Keratinocyte (primary cell): ENCODE results near the gene VTI1A.
"Not testable (repeated sequence)": the region's sequence is repeated elsewhere in the genome, so short reads cannot be mapped to it uniquely, and the experiment has no call there.

Experiments used
- CTCF ChIP-seq, 3 experiments: IDR thresholded peaks in 1 of 3; conservative IDR thresholded peaks in 1 of 3; optimal IDR thresholded peaks in 1 of 3; 2 replicates in 2 of 3; 3 replicates in 1 of 3; pipeline versions ENCODE3 to v1.5.1; 2011; ENCODE audit warnings: low read length in 3 of 3, mild to moderate bottlenecking in 3 of 3, moderate library complexity in 2 of 3, control low read depth in 1 of 3, inconsistent platforms in 1 of 3; ENCODE audit not compliant: insufficient read depth in 2 of 3; ENCODE audit errors: extremely low read depth in 1 of 3
- EZH2 ChIP-seq: IDR thresholded peaks from one replicate; pipeline ENCODE4 v1.6.1; 2012; ENCODE audit warnings: inconsistent platforms, mild to moderate bottlenecking, low read length, moderate library complexity

GRCh38 chr10:112542823-112543222, 95.8 kb downstream of the VTI1A start:
- TF ChIP-seq CTCF (optimal IDR thresholded peaks at IDR 0.05 in 1 of 3, IDR thresholded peaks at IDR 0.05 in 1 of 3, conservative IDR thresholded peaks at IDR 0.05 in 1 of 3; ENCODE audit: extremely low read depth in 1 of 3, insufficient read depth in 2 of 3, low read length in 3 of 3); EZH2: not testable (repeated sequence)
